Psoas muscle (tissue), 8 donors: Measurements from ENCODE around the gene UBE2L3. TPM values are rescaled to one million over a fixed set of nuclear protein-coding genes. Genes with fewer than 3 reads are reported as not detected.
"Not testable (repeated sequence)": the region's sequence is repeated elsewhere in the genome, so short reads cannot be mapped to it uniquely, and the experiment has no call there.

Experiments used
- ATAC-seq, 4 donors: fragments of 200-7000 bp; cut with Tn5 transposase; one replicate each; pipeline ENCODE4 v1.9.1; 2020; ENCODE audit warnings: moderate library complexity in 3 of 4, mild to moderate bottlenecking in 2 of 4
- DNase-seq, 2 donors: peaks; one replicate each; pipeline ENCODE4 v3.0.0-alpha.2; 2020
- H3K27ac ChIP-seq: fragments of 200-600 bp; one replicate; pipeline ENCODE4 v1.8.0; 2022
- H3K27me3 ChIP-seq, 3 donors: fragments of 200-600 bp in 1 of 3; one replicate each; pipeline versions ENCODE4 v1.6.1 to v1.8.0; 2013 to 2022; ENCODE audit warnings: low read length in 2 of 3, mild to moderate bottlenecking in 2 of 3, moderate library complexity in 1 of 3; ENCODE audit not compliant: insufficient read depth in 3 of 3
- H3K36me3 ChIP-seq, 2 donors: fragments of 200-600 bp in 1 of 2; one replicate each; pipeline versions ENCODE4 v1.6.1 to v1.8.0; 2013 to 2022; ENCODE audit warnings: low read depth in 1 of 2, mild to moderate bottlenecking in 1 of 2, moderate library complexity in 1 of 2; ENCODE audit not compliant: insufficient read depth in 1 of 2
- H3K4me1 ChIP-seq: fragments of 200-600 bp; one replicate; pipeline ENCODE4 v1.8.0; 2022
- H3K4me3 ChIP-seq: fragments of 200-600 bp; one replicate; pipeline ENCODE4 v1.8.0; 2022; ENCODE audit warnings: mild to moderate bottlenecking
- H3K9me3 ChIP-seq: fragments of 200-600 bp; one replicate; pipeline ENCODE4 v1.8.0; 2022
- CTCF ChIP-seq: fragments of 200-600 bp; IDR thresholded peaks from one replicate; pipeline ENCODE4 v1.8.0; 2022; ENCODE audit warnings: antibody characterized with exemption
- WGBS, 3 donors: extraction: QIAGEN DNeasy Blood & Tissue Kit; methylation state at CpG; one replicate each; pipeline versions ENCODE4 v1.1.6 to v1.1.7; 2013; 5-methylcytosine and 5-hydroxymethylcytosine counted together
- intact Hi-C, 2 donors: fragments of 100-400 bp; cut with DNase I; formaldehyde crosslinking; loops; one replicate each; pipeline versions ENCODE4 v1.11.0 to v1.14.2; 2022
- polyA plus RNA-seq, 3 donors: library from polyadenylated mRNA; stranded (reverse); fragments of 200-250 nt; gene quantifications; one replicate each; pipeline ENCODE4 v1.2.3, GENCODE V29; 2013
- total RNA-seq, 4 donors: library from RNA; stranded (reverse); fragmentation: NEBNext Ultra II Directional in 2 of 4; extraction: Animal tissue kit (Norgen Biotek cat#: 25700) in 2 of 4; gene quantifications; one replicate each; pipeline versions ENCODE4 v1.2.1 to v1.2.4, GENCODE V29; 2021 to 2023
- donor health status: healthy with polysubstance abuse.
- donor health status: DM: no; HTN: no; CAD: no; lungs with moderate emphysema.
- donor health status: Bipolar disorder and iron deficiency.
- donor health status: healthy.
- donor health status: DM: yes; HTN: yes; CAD: no.
- donor health status: DM: no; HTN: no; CAD: no.
- donor health status: DM: no; HTN: no; CAD: no.
- donor health status: DM: yes; HTN: yes; CAD: no.

The UBE2L3 gene
- total and polyA plus RNA-seq, 7 donors = 44.9 to 144 (median 56.7) TPM

- Histone ChIP-seq H3K36me3 (no peaks in the 10 kb centered on the region), H3K9me3 (no peaks in the 10 kb centered on the region), H3K4me3 (no peak overlapping the region), H3K27me3 (no peaks in the 10 kb centered on the region), H3K27ac (no peak overlapping the region), H3K4me1 (peaks cover 63% of the 10 kb centered on the region)
- no peak for TF ChIP-seq CTCF
- no peak for DNase-seq
- no peak for ATAC-seq
- intact Hi-C loops = no loop called here
- 55 to 70% (median 56%) methylated on average over 6 of the region's 6 CpGs for WGBS, 3 donors
Measured at GRCh38 chr22:21573293-21573734, 5.8 kb downstream of the UBE2L3 start.

- Histone ChIP-seq H3K27ac (no peak overlapping the region), H3K27me3 (no peaks in the 10 kb centered on the region), H3K4me3 (no peak overlapping the region), H3K36me3 (no peaks in the 10 kb centered on the region), H3K4me1 (peaks cover 66% of the 10 kb centered on the region), H3K9me3 (no peaks in the 10 kb centered on the region)
- 71 to 81% (median 75%) methylated on average over 5 of the region's 5 CpGs for WGBS, 3 donors
- intact Hi-C loops = no loop called here
- DNase-seq = no peak
- ATAC-seq = peak in 1 of 4 donors; percentile 7
- no peak for TF ChIP-seq CTCF
Measured at GRCh38 chr22:21573750-21574494, 6.4 kb downstream of the UBE2L3 start.

- no peak for TF ChIP-seq CTCF
- Histone ChIP-seq H3K9me3 (no peaks in the 10 kb centered on the region), H3K4me3 (no peak overlapping the region), H3K36me3 (no peaks in the 10 kb centered on the region), H3K27ac (no peak overlapping the region), H3K27me3 (no peaks in the 10 kb centered on the region), H3K4me1 (peaks cover 40% of the 10 kb centered on the region)
- intact Hi-C loops = no loop called here
- no peak for ATAC-seq
- DNase-seq = no peak
- WGBS, 3 donors = 53 to 69% (median 59%) methylated on average over 6 of the region's 6 CpGs
Measured at GRCh38 chr22:21579474-21579851, 11.9 kb downstream of the UBE2L3 start.

- intact Hi-C loops, H3K4me3 ChIP-seq, H3K9me3 ChIP-seq, ATAC-seq, H3K36me3 ChIP-seq, H3K27ac ChIP-seq, DNase-seq, H3K27me3 ChIP-seq: not testable (repeated sequence)
- peaks cover 34% of the 10 kb centered on the region for H3K4me1 ChIP-seq
- WGBS, 3 donors = 89 to 94% (median 94%) methylated on average over 9 of the region's 9 CpGs
Measured at GRCh38 chr22:21580623-21581007, 13.1 kb downstream of the UBE2L3 start.

GRCh38 chr22:21581009-21581713 lies 13.6 kb downstream of the UBE2L3 start:
- ATAC-seq, intact Hi-C loops: not testable (repeated sequence)

More at GRCh38 chr22:21581009-21581713, 13.6 kb downstream of the UBE2L3 start:
- H3K36me3 ChIP-seq, H3K27ac ChIP-seq, H3K4me3 ChIP-seq, H3K27me3 ChIP-seq, DNase-seq, H3K9me3 ChIP-seq: not testable (repeated sequence)
- WGBS, 3 donors = 88 to 92% (median 89%) methylated on average over 10 of the region's 10 CpGs
- H3K4me1 ChIP-seq = peaks cover 34% of the 10 kb centered on the region
